Measurements from ENCODE around the gene ARAF. TPM values are rescaled to one million over a fixed set of nuclear protein-coding genes. Genes with fewer than 3 reads are reported as not detected.

ARAF gene
- total RNA-seq, 1 donor from 2014 or later, result 30.6 TPM

Small RNA genes lying within 50 kb of the gene (small RNA-seq; reads per million reads assigned to genes)
- gene MIR4769 (ENCODE audit: low replicate concordance), result not detected

Other genes starting within 250 kb of the ARAF start
- 0.92 TPM for gene ZNF157, start 190.6 kb upstream of the ARAF start, total RNA-seq
- 11.9 TPM for gene ZNF41, start 78.0 kb upstream of the ARAF start, total RNA-seq
- gene TIMP1, start 21.2 kb downstream of the ARAF start, total RNA-seq, result 54.4 TPM
- gene SYN1, start 58.7 kb downstream of the ARAF start, total RNA-seq, result 0.41 TPM
- 1.9 TPM for gene CFP, start 68.7 kb downstream of the ARAF start, total RNA-seq
- gene ELK1, start 89.4 kb downstream of the ARAF start, total RNA-seq, result 16.2 TPM
- 48.8 TPM for gene UXT, start 98.0 kb downstream of the ARAF start, total RNA-seq

Data from tongue (tissue), 2 donors.